Choroid plexus epithelial cell (primary cell): ENCODE measurements around the gene NUBPL.
"Not testable (repeated sequence)": the region's sequence is repeated elsewhere in the genome, so short reads cannot be mapped to it uniquely, and the experiment has no call there.

ENCODE experiments used
- DNase-seq: peaks from one replicate; pipeline ENCODE4 v3.0.0-alpha.2; 2010; ENCODE audit warnings: low read depth
- H3K4me3 ChIP-seq: 2 replicates; pipeline ENCODE4 v1.5.1; 2011; ENCODE audit warnings: low read depth, mild to moderate bottlenecking, control low read depth, low read length, moderate library complexity
- TF ChIP-seq, protein P1 (sequence below): conservative IDR thresholded peaks from 2 replicates; pipeline ENCODE4 v1.5.1; 2011; ENCODE audit warnings: low read depth, mild to moderate bottlenecking, control low read depth, inconsistent platforms, low read length, moderate library complexity

Gene NUBPL

DNA sequence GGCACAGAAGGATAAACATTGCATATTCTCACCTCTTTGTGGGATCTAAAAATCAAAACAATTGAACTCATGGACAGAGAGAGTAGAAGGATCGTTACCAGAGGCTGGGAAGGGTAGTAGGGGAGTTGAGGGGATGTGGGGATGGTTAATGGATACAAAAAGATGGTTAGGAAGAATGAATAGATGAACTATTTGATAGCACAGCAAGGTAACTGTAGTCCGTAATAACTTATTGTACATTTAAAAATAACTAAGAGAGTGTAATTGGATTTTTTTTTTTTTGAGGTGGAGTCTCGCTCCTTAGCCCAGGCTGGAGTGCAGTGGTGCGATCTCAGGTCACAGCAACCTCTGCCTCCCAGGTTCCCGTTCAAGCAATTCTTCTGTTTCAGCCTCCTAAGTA is 52.0 kb downstream of the NUBPL start:
- DNase-seq = no peak

DNA sequence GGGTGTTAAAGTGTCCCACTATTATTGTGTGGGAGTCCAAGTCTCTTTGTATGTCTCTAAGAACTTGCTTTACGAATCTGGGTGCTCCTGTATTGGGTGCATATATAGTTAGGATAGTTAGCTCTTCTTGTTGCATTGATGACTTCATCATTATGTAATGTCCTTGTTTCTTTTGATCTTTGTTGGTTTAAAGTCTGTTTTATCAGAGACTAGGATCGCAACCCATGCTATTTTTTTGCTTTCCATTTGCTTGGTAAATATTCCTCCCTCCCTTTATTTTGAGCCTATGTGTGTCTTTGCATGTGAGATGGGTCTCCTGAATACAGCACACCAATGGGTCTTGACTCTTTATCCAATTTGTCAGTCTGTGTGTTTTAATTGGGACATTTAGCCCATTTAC is 57.7 kb downstream of the NUBPL start:
- DNase-seq, H3K4me3 ChIP-seq: not testable (repeated sequence)

More for the DNA sequence above, 52.0 kb downstream of the NUBPL start:
- H3K4me3 ChIP-seq = no peak overlapping the region
- TF ChIP-seq, protein P1, sequence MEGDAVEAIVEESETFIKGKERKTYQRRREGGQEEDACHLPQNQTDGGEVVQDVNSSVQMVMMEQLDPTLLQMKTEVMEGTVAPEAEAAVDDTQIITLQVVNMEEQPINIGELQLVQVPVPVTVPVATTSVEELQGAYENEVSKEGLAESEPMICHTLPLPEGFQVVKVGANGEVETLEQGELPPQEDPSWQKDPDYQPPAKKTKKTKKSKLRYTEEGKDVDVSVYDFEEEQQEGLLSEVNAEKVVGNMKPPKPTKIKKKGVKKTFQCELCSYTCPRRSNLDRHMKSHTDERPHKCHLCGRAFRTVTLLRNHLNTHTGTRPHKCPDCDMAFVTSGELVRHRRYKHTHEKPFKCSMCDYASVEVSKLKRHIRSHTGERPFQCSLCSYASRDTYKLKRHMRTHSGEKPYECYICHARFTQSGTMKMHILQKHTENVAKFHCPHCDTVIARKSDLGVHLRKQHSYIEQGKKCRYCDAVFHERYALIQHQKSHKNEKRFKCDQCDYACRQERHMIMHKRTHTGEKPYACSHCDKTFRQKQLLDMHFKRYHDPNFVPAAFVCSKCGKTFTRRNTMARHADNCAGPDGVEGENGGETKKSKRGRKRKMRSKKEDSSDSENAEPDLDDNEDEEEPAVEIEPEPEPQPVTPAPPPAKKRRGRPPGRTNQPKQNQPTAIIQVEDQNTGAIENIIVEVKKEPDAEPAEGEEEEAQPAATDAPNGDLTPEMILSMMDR = no peak

DNA sequence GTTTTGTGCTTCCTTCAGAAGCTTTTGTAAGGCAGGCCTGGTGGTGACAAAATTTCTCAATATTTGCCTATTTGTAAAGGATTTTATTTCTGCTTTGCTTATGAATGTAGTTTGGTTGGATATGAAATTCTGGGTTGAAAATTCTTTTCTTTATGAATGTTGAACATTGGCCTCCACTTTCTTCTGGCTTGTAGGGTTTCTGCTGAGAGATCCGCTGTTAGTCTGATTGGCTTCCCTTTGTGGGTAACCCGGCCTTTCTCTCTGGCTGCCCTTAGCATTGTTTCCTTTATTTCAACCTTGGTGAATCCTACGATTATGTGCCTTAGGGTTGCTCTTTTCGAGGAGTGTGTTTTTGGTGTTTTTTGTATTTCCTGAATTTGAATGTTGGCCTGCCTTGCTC is 58.2 kb downstream of the NUBPL start:
- DNase-seq = no peak

DNA sequence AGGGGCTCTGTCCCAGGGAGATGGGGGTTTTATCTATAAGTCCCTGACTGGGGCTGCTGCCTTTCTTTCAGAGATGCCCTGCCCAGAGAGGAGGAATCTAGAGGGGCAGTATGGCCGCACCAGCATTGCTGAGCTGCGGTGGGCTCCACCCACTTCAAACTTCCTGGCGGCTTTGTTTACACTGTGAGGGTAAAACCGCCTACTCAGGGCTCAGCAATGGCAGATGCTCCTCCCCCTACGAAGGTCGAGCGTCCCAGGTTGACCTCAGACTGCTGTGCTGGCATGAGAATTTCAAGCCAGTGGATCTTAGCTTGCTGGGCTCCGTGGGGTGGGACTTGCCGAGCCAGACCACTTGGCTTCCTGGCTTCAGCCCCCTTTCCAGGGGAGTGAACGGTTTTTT is 59.7 kb downstream of the NUBPL start:
- H3K4me3 ChIP-seq, DNase-seq: not testable (repeated sequence)

More for the DNA sequence above, 58.2 kb downstream of the NUBPL start:
- H3K4me3 ChIP-seq = no peak overlapping the region
- TF ChIP-seq, protein P1 = no peak

DNA sequence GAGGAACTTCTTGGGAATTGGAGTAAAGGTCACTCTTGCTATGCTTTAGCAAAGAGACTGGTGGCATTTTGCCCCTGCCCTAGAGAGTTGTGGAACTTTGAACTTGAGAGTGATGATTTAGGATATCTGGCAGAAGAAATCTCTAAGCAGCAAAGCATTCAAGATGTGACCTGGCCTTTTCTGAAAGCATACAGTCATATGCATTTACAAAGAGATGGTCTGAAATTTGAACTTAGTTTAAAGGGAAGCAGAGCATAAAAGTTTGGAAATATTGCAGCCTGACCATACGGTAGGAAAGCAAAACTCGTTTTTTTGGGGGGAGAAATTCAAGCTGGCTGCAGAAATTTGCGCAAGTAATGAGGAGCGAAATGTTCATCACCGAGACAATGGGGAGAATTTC is 60.9 kb downstream of the NUBPL start:
- TF ChIP-seq, protein P1 = no peak
- H3K4me3 ChIP-seq = no peak overlapping the region
- no peak for DNase-seq

DNA sequence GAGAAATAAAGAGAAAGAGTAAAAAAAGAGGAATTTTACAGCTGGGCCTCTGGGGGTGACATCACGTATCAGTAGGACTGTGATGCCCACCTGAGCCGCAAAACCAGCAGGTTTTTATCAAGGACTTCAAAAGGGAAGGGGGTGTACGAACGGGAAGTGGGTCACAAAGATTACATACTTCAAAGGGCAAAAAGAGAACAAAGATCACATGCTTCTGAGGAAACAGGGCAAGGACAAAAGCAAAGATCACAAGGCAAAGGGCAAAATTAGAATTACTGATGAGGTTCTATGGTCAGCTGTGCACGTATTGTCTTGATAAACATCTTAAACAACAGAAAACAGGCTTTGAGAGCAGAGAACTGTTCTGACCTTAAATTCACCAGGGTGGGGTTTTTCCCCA is 91.7 kb downstream of the NUBPL start:
- DNase-seq, H3K4me3 ChIP-seq: not testable (repeated sequence)

DNA sequence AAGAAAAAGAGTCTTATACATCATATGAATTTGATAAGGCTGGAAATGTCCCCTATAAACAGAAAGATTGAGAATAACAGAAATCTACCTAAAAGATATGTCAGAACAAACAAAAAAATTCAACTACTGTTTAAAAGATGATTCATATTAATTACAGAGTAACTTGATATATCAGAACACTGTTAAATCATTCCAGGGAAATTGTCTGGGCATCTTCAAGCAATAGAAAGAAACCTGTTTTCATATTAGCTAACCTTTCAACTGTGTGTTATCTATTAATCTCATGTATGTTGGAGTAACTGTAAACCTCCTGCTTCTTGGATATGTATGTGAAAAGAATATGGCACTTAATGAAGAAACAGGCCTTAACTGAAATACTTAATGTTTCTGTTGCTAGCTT is 96.7 kb downstream of the NUBPL start:
- peak; percentile 1 for DNase-seq
- TF ChIP-seq, protein P1 = no peak
- no peak overlapping the region for H3K4me3 ChIP-seq

DNA sequence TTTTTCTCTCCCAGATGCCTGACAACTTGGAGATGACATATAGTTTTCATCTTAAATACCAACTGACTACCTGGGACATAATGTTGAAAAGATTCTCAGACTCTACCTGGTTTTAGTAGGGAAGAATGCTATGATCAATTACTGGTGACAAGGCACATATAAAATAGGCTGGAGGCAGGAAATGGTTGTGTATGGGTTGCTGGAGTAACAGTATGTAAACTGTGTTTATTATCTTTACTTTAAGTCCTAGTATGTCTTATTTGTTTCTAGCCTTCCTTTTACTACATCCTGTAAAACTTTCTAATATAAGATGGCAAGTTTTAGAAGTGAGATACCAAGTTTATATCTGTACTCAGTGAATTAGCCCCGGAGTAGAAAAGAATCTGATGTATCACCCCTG is 98.1 kb downstream of the NUBPL start:
- no peak overlapping the region for H3K4me3 ChIP-seq
- TF ChIP-seq, protein P1 = no peak
- DNase-seq = peak; percentile 4

DNA sequence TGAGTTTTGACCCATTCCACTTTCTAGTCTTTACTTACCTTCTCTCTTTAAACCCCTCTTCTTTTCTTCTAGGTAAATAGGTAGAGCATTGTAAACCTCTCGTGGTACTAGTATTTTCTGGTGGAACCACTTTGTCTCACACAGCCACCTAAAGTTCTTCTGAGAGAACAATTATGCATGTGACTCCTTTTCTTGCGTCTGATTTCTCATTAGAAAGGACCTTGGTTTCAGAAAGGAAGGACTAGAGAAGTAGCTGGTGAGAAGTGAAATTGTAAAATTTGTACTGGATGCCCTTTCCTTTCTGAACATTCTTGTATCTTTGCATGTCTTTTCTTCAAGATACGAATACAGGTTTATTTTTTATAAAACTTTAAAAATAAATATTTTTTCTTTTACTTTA is 99.0 kb downstream of the NUBPL start:
- no peak overlapping the region for H3K4me3 ChIP-seq
- DNase-seq = no peak
- TF ChIP-seq, protein P1 = no peak
